ENCODE results near the gene PTPRD.
"Not testable (repeated sequence)": the region's sequence is repeated elsewhere in the genome, so short reads cannot be mapped to it uniquely, and the experiment has no call there.

Gene PTPRD

GRCh38 chr9:9079473-9079872 lies 1533.3 kb downstream of the PTPRD start:
- no peak for DNase-seq (ENCODE audit: low spot score)
- TF ChIP-seq CTCF (IDR thresholded peaks at IDR 0.05; ENCODE audit: extremely low read depth, insufficient read depth, missing control alignments): no peak
- in situ Hi-C loops (cut with MboI; ENCODE audit: low pct_unique_long_range_greater_than_20kb, low sequenced_read_pairs, unreplicated experiment): no loop called here

- in situ Hi-C loops (cut with MboI; ENCODE audit: low pct_unique_long_range_greater_than_20kb, low sequenced_read_pairs, unreplicated experiment): no loop called here
- TF ChIP-seq CTCF (IDR thresholded peaks at IDR 0.05; ENCODE audit: extremely low read depth, insufficient read depth, missing control alignments): no peak
- DNase-seq (ENCODE audit: low spot score): no peak
These were observed 1534.5 kb downstream of the PTPRD start for GRCh38 chr9:9078301-9078700.

GRCh38 chr9:9061627-9062026 lies 1551.2 kb downstream of the PTPRD start:
- DNase-seq (ENCODE audit: low spot score): no peak
- no peak for TF ChIP-seq CTCF (IDR thresholded peaks at IDR 0.05; ENCODE audit: extremely low read depth, insufficient read depth, missing control alignments)
- in situ Hi-C loops (cut with MboI; ENCODE audit: low pct_unique_long_range_greater_than_20kb, low sequenced_read_pairs, unreplicated experiment): no loop called here

- no peak for DNase-seq (ENCODE audit: low spot score)
- no peak for TF ChIP-seq CTCF (IDR thresholded peaks at IDR 0.05; ENCODE audit: extremely low read depth, insufficient read depth, missing control alignments)
- in situ Hi-C loops (cut with MboI; ENCODE audit: low pct_unique_long_range_greater_than_20kb, low sequenced_read_pairs, unreplicated experiment): no loop called here
These were observed 1558.3 kb downstream of the PTPRD start for GRCh38 chr9:9054354-9054992.

- in situ Hi-C loops (cut with MboI; ENCODE audit: low pct_unique_long_range_greater_than_20kb, low sequenced_read_pairs, unreplicated experiment): no loop called here
- DNase-seq (ENCODE audit: low spot score): no peak
- TF ChIP-seq CTCF (IDR thresholded peaks at IDR 0.05; ENCODE audit: extremely low read depth, insufficient read depth, missing control alignments): no peak
These were observed 1567.2 kb downstream of the PTPRD start for GRCh38 chr9:9045572-9045971.

GRCh38 chr9:9045072-9045471 lies 1567.7 kb downstream of the PTPRD start:
- DNase-seq (ENCODE audit: low spot score): no peak
- no peak for TF ChIP-seq CTCF (IDR thresholded peaks at IDR 0.05; ENCODE audit: extremely low read depth, insufficient read depth, missing control alignments)
- in situ Hi-C loops (cut with MboI; ENCODE audit: low pct_unique_long_range_greater_than_20kb, low sequenced_read_pairs, unreplicated experiment): no loop called here

GRCh38 chr9:9043788-9044187 lies 1569.0 kb downstream of the PTPRD start:
- in situ Hi-C loops (cut with MboI; ENCODE audit: low pct_unique_long_range_greater_than_20kb, low sequenced_read_pairs, unreplicated experiment); DNase-seq (ENCODE audit: low spot score): not testable (repeated sequence)

Data from GM13977 (cell line).